H9 (cell line): Measurements from ENCODE around the gene MTX3. TPM values are rescaled to one million over a fixed set of nuclear protein-coding genes. Genes with fewer than 3 reads are reported as not detected.

Experiments used
- DNase-seq: peaks from one replicate; pipeline ENCODE4 v3.0.0-alpha.2; 2017
- H2AFZ ChIP-seq: one replicate; pipeline ENCODE4 v1.6.1; 2013; ENCODE audit warnings: mild to moderate bottlenecking, low read length, control low read depth, moderate library complexity
- H2AK5ac ChIP-seq: 2 replicates; pipeline ENCODE4 v1.6.1; 2013; ENCODE audit warnings: low read length, control low read depth, mixed read lengths; ENCODE audit not compliant: insufficient read length
- H2BK120ac ChIP-seq: one replicate; pipeline ENCODE4 v1.6.1; 2013; ENCODE audit warnings: low read depth, mild to moderate bottlenecking, low read length, control low read depth, inconsistent platforms; ENCODE audit not compliant: poor library complexity, severe bottlenecking
- H2BK12ac ChIP-seq: 2 replicates; pipeline ENCODE4 v1.6.1; 2013; ENCODE audit warnings: low read length, control low read depth, mixed read lengths, low read depth; ENCODE audit not compliant: insufficient read length
- H2BK15ac ChIP-seq: 2 replicates; pipeline ENCODE4 v1.6.1; 2013; ENCODE audit warnings: low read depth, low read length, control low read depth
- H2BK20ac ChIP-seq: one replicate; pipeline ENCODE4 v1.6.1; 2013; ENCODE audit warnings: low read depth, mild to moderate bottlenecking, low read length, control low read depth, inconsistent platforms; ENCODE audit not compliant: poor library complexity, severe bottlenecking
- H2BK5ac ChIP-seq: 2 replicates; pipeline ENCODE4 v1.6.1; 2013; ENCODE audit warnings: low read length, control low read depth, mixed read lengths; ENCODE audit not compliant: insufficient read length
- H3K14ac ChIP-seq: 2 replicates; pipeline ENCODE4 v1.6.1; 2013; ENCODE audit warnings: low read length, control low read depth; ENCODE audit not compliant: insufficient read depth
- H3K18ac ChIP-seq: 2 replicates; pipeline ENCODE4 v1.6.1; 2013; ENCODE audit warnings: low read depth, mild to moderate bottlenecking, mixed read lengths, low read length, control low read depth; ENCODE audit not compliant: insufficient read length
- H3K23ac ChIP-seq: 2 replicates; pipeline ENCODE4 v1.6.1; 2013; ENCODE audit warnings: low read length, control low read depth, mixed read lengths, low read depth; ENCODE audit not compliant: insufficient read length
- H3K23me2 ChIP-seq: 2 replicates; pipeline ENCODE4 v1.6.1; 2013; ENCODE audit warnings: low read depth, mild to moderate bottlenecking, mixed read lengths, low read length, control low read depth; ENCODE audit not compliant: insufficient read length, poor library complexity, severe bottlenecking
- H3K27ac ChIP-seq: 2 replicates; pipeline ENCODE4 v1.5.1; 2013; ENCODE audit warnings: low read length, control low read depth, mixed read lengths, low read depth; ENCODE audit not compliant: insufficient read length
- H3K27me3 ChIP-seq: 2 replicates; pipeline ENCODE4 v1.6.1; 2013; ENCODE audit warnings: low read length, control low read depth, inconsistent platforms; ENCODE audit not compliant: insufficient read depth
- H3K4ac ChIP-seq: 2 replicates; pipeline ENCODE4 v1.6.1; 2013; ENCODE audit warnings: low read depth, mild to moderate bottlenecking, control low read depth, inconsistent platforms, low read length, moderate library complexity
- H3K4me1 ChIP-seq: 2 replicates; pipeline ENCODE4 v1.6.1; 2013; ENCODE audit warnings: low read length, control low read depth, inconsistent platforms; ENCODE audit not compliant: insufficient read depth
- H3K4me2 ChIP-seq: 2 replicates; pipeline ENCODE4 v1.6.1; 2013; ENCODE audit warnings: low read length, control low read depth, mixed read lengths; ENCODE audit not compliant: insufficient read length, insufficient read depth
- H3K56ac ChIP-seq: 2 replicates; pipeline ENCODE4 v1.6.1; 2013; ENCODE audit warnings: low read depth, mild to moderate bottlenecking, mixed read lengths, low read length, control low read depth; ENCODE audit not compliant: insufficient read length
- H3K79me1 ChIP-seq: 2 replicates; pipeline ENCODE4 v1.6.1; 2013; ENCODE audit warnings: low read depth, mild to moderate bottlenecking, moderate library complexity, low read length, control low read depth, inconsistent platforms; ENCODE audit not compliant: insufficient read depth, poor library complexity, severe bottlenecking
- H3K79me2 ChIP-seq: 2 replicates; pipeline ENCODE4 v1.6.1; 2013; ENCODE audit warnings: low read length, control low read depth, inconsistent platforms; ENCODE audit not compliant: insufficient read depth
- H3K9ac ChIP-seq: 2 replicates; pipeline ENCODE4 v1.6.1; 2013; ENCODE audit warnings: low read length, control low read depth, mixed read lengths; ENCODE audit not compliant: insufficient read length; ENCODE audit errors: extremely low read depth
- H3K9me3 ChIP-seq: one replicate; pipeline ENCODE4 v1.6.1; 2013; ENCODE audit warnings: low read depth, low read length, inconsistent platforms; ENCODE audit not compliant: control insufficient read depth
- H3T11ph ChIP-seq: one replicate; pipeline ENCODE4 v1.6.1; 2013; ENCODE audit warnings: mild to moderate bottlenecking, low read length, control low read depth, inconsistent platforms
- H4K20me1 ChIP-seq: one replicate; pipeline ENCODE4 v1.6.1; 2013; ENCODE audit not compliant: control insufficient read depth, insufficient read length, insufficient read depth
- H4K5ac ChIP-seq: 2 replicates; pipeline ENCODE4 v1.6.1; 2013; ENCODE audit warnings: low read depth, mild to moderate bottlenecking, mixed read lengths, low read length, control low read depth; ENCODE audit not compliant: insufficient read length
- H4K8ac ChIP-seq: replicated peaks from 2 replicates; pipeline ENCODE4 v1.6.1; 2013; ENCODE audit warnings: low read length, control low read depth, mixed read lengths, low read depth; ENCODE audit not compliant: insufficient read length
- H4K91ac ChIP-seq: 2 replicates; pipeline ENCODE4 v1.6.1; 2013; ENCODE audit warnings: low read depth, mild to moderate bottlenecking, moderate library complexity, mixed read lengths, low read length, control low read depth; ENCODE audit not compliant: insufficient read length
- H3K27ac Mint-ChIP-seq, 3 experiments: 2 replicates in 2 of 3; 3 replicates in 1 of 3; pipeline ENCODE4 v1.8.0; 2020 to 2021; ENCODE audit warnings: mixed read lengths in 3 of 3, mild to moderate bottlenecking in 1 of 3, moderate library complexity in 1 of 3
- H3K27me3 Mint-ChIP-seq: 2 replicates; pipeline ENCODE4 v1.8.0; 2021; ENCODE audit warnings: low read depth, mild to moderate bottlenecking, moderate library complexity, mixed read lengths
- H3K36me3 Mint-ChIP-seq, 3 experiments: 2 replicates in 2 of 3; 3 replicates in 1 of 3; pipeline ENCODE4 v1.8.0; 2020 to 2021; ENCODE audit warnings: low read depth in 3 of 3, mixed read lengths in 3 of 3; ENCODE audit not compliant: insufficient read depth in 1 of 3
- H3K4me1 Mint-ChIP-seq, 2 experiments: 2 replicates each; pipeline ENCODE4 v1.8.0; 2020; ENCODE audit warnings: mixed read lengths in 2 of 2
- H3K4me3 Mint-ChIP-seq, 2 experiments: 2 replicates in 1 of 2; 3 replicates in 1 of 2; pipeline ENCODE4 v1.8.0; 2020 to 2021; ENCODE audit warnings: mild to moderate bottlenecking in 2 of 2, mixed read lengths in 2 of 2, moderate library complexity in 1 of 2
- H3K9me3 Mint-ChIP-seq, 2 experiments: 2 replicates in 1 of 2; 3 replicates in 1 of 2; pipeline ENCODE4 v1.8.0; 2020; ENCODE audit warnings: mild to moderate bottlenecking in 2 of 2, mixed read lengths in 2 of 2, moderate library complexity in 1 of 2
- total RNA-seq: library from RNA; stranded (reverse); gene quantifications from 2 replicates; pipeline ENCODE4 v1.2.1, GENCODE V29; 2021
- TF ChIP-seq, protein P1 (sequence below): fragments of 200-600 bp; sonication (generic); conservative IDR thresholded peaks from 3 replicates; pipeline ENCODE4 v1.8.0; 2021; ENCODE audit warnings: antibody characterized with exemption, mild to moderate bottlenecking

The MTX3 gene
- total RNA-seq, 1 experiment from 2014 or later, result 24.1 TPM

- no peak overlapping the region for H3K18ac ChIP-seq
- H3K79me1 ChIP-seq, result no peaks in the 10 kb centered on the region
- no peak overlapping the region for H3K27ac ChIP-seq
- no peak overlapping the region for H2AK5ac ChIP-seq
- H3K27me3 Mint-ChIP-seq, result no peaks in the 10 kb centered on the region; the same call in 1 of the 2 replicates
- no peak overlapping the region for H3K14ac ChIP-seq
- H4K91ac ChIP-seq, result no peak overlapping the region
- H3K9me3 Mint-ChIP-seq, result no peaks in the 10 kb centered on the region
- no peak overlapping the region; a peak in 1 of 5 replicates for H3K4me3 Mint-ChIP-seq
- H3K4me1 Mint-ChIP-seq, result peaks cover 4 to 14% of the 10 kb centered on the region in 2 experiments
- H3K56ac ChIP-seq, result no peak overlapping the region
- H3K4me1 ChIP-seq, result no peaks in the 10 kb centered on the region
- H2BK15ac ChIP-seq, result no peak overlapping the region
- no peaks in the 10 kb centered on the region for H3K79me2 ChIP-seq
- no peak for DNase-seq
- H3K4ac ChIP-seq, result no peak overlapping the region
- H4K20me1 ChIP-seq, result no peaks in the 10 kb centered on the region
- no peak overlapping the region for H4K5ac ChIP-seq
- no peaks in the 10 kb centered on the region for H3K27me3 ChIP-seq
- no peak overlapping the region for H2BK5ac ChIP-seq
- no peak overlapping the region for H3K23ac ChIP-seq
- no peak overlapping the region for H2AFZ ChIP-seq
- H3K23me2 ChIP-seq, result no peaks in the 10 kb centered on the region
- H2BK120ac ChIP-seq, result no peak overlapping the region
- H3K9ac ChIP-seq, result no peak overlapping the region
- no peak overlapping the region for H2BK12ac ChIP-seq
- no peak overlapping the region for H3K27ac Mint-ChIP-seq
- no peak overlapping the region for H3T11ph ChIP-seq
- H3K4me2 ChIP-seq, result no peak overlapping the region
- no peaks in the 10 kb centered on the region for H3K9me3 ChIP-seq
- no peaks in the 10 kb centered on the region for H3K36me3 Mint-ChIP-seq
- TF ChIP-seq, protein P1, sequence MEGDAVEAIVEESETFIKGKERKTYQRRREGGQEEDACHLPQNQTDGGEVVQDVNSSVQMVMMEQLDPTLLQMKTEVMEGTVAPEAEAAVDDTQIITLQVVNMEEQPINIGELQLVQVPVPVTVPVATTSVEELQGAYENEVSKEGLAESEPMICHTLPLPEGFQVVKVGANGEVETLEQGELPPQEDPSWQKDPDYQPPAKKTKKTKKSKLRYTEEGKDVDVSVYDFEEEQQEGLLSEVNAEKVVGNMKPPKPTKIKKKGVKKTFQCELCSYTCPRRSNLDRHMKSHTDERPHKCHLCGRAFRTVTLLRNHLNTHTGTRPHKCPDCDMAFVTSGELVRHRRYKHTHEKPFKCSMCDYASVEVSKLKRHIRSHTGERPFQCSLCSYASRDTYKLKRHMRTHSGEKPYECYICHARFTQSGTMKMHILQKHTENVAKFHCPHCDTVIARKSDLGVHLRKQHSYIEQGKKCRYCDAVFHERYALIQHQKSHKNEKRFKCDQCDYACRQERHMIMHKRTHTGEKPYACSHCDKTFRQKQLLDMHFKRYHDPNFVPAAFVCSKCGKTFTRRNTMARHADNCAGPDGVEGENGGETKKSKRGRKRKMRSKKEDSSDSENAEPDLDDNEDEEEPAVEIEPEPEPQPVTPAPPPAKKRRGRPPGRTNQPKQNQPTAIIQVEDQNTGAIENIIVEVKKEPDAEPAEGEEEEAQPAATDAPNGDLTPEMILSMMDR, result no peak
- no peak overlapping the region for H2BK20ac ChIP-seq
- H4K8ac ChIP-seq, result no peak overlapping the region
Observed at GRCh38 chr5:80026841-80027240, 35.8 kb upstream of the MTX3 start.
